OCI-M2 (cell line): ENCODE measurements around the gene ZNF248.

Experiments
- DNase-seq: peaks from one replicate; lab custom pipeline; 2025; ENCODE audit not compliant: unreplicated experiment; lab: John Stamatoyannopoulos, UW

Gene ZNF248

GRCh38 chr10:37826806-37827205 is 30.6 kb downstream of the ZNF248 start:
- DNase-seq: no peak

GRCh38 chr10:37821237-37821636 is 36.2 kb downstream of the ZNF248 start:
- no peak for DNase-seq

GRCh38 chr10:37819797-37820196 is 37.6 kb downstream of the ZNF248 start:
- DNase-seq: no peak

- no peak for DNase-seq
Observed at GRCh38 chr10:37816290-37816689, 41.1 kb downstream of the ZNF248 start.

GRCh38 chr10:37813763-37814162 is 43.6 kb downstream of the ZNF248 start:
- DNase-seq: no peak

GRCh38 chr10:37812290-37812689 is 45.1 kb downstream of the ZNF248 start:
- DNase-seq: no peak

GRCh38 chr10:37803269-37803668 is 54.1 kb downstream of the ZNF248 start:
- DNase-seq: no peak

- DNase-seq: no peak
Observed at GRCh38 chr10:37801557-37801956, 55.9 kb downstream of the ZNF248 start.

GRCh38 chr10:37794305-37794976 is 63.0 kb downstream of the ZNF248 start:
- no peak for DNase-seq

GRCh38 chr10:37789590-37789989 is 67.8 kb downstream of the ZNF248 start:
- no peak for DNase-seq

GRCh38 chr10:37784678-37785077 is 72.7 kb downstream of the ZNF248 start:
- no peak for DNase-seq

GRCh38 chr10:37780536-37780935 is 76.9 kb downstream of the ZNF248 start:
- no peak for DNase-seq

- DNase-seq: no peak
Observed at GRCh38 chr10:37777056-37777455, 80.4 kb downstream of the ZNF248 start.

- DNase-seq: no peak
Observed at GRCh38 chr10:37775612-37776011, 81.8 kb downstream of the ZNF248 start.

- DNase-seq: no peak
Observed at GRCh38 chr10:37774351-37774750, 83.1 kb downstream of the ZNF248 start.

- DNase-seq: no peak
Observed at GRCh38 chr10:37765216-37765615, 92.2 kb downstream of the ZNF248 start.

GRCh38 chr10:37763132-37763531 is 94.3 kb downstream of the ZNF248 start:
- no peak for DNase-seq

GRCh38 chr10:37762287-37762686 is 95.1 kb downstream of the ZNF248 start:
- no peak for DNase-seq

- DNase-seq: no peak
Observed at GRCh38 chr10:37760817-37761216, 96.6 kb downstream of the ZNF248 start.

- DNase-seq: no peak
Observed at GRCh38 chr10:37758074-37758473, 99.3 kb downstream of the ZNF248 start.

GRCh38 chr10:37754538-37755323 is 102.7 kb downstream of the ZNF248 start:
- DNase-seq: no peak

GRCh38 chr10:37752334-37752875 is 105.0 kb downstream of the ZNF248 start:
- DNase-seq: no peak
